ENCODE measurements around the gene LMAN2. TPM values are rescaled to one million over a fixed set of nuclear protein-coding genes. Genes with fewer than 3 reads are reported as not detected.

LMAN2 gene
- polyA plus RNA-seq, 3 donors, result 148 to 275 (median 259) TPM

DNA sequence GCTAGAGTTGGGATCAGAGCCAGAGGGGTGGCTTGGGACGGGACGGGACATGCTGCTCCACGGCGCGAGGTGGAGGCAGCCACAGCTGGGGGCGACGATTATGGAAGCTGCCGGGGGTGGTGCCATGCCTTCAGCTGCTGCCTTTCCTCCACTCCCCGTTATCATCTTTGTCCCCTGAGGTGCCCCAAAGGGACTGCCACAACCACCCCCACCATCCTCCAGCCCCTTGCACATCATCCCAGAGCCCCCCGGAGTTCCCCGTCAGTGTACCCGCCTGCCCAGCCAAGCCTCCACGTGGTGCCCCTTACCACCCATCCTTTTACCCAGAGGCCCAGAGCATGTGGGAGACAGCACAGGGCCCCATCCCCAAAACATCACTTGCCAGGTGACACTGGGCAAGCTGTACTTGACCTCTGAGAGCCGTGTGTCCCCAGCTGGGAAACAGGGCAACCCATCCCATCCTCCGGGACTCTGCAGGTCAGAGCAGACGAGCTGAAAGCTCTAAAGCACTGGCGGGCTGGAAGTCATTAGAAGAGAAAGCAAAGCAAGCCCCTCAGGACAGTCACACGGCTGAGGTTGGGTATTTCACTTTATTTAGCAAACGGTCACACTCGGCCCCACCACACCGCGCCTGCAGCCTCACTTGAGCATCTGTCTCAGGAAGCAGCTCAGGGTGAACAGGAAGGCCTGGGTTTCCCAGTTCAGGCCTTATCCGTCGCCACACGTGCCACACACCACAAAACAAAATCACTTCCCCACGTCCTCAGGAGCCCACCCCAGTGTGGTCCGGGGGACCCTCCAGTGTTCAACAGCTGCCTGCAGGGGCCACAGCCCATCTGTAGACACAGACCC is 20.3 kb downstream of the LMAN2 start:
- no peaks in the 10 kb centered on the region for H3K27me3 ChIP-seq (ENCODE audit: control insufficient read depth in 2 of 2, insufficient read depth in 2 of 2, low read length in 2 of 2)
- 33% methylated on average over 23 of the region's 27 CpGs for WGBS (ENCODE audit: insufficient coverage)
- Mint-ChIP-seq H3K27ac (peak overlapping the region in 1 of 7 donors; percentile 57), H3K4me3 (no peak overlapping the region), H3K4me1 (peaks cover 23% of the 10 kb centered on the region), H3K27me3 (ENCODE audit: low read depth in 3 of 3) (peaks cover 2 to 10% (median 8%) of the 10 kb centered on the region in 3 donors), H3K36me3 (peaks cover 72 to 91% of the 10 kb centered on the region in 2 donors), H3K9me3 (no peaks in the 10 kb centered on the region)
- no peaks in the 10 kb centered on the region for H3K9me3 ChIP-seq (replicated peaks in 1 of 2; ENCODE audit: control insufficient read depth in 1 of 2, insufficient read depth in 1 of 2, low read length in 2 of 2)
- no peak overlapping the region for H3K27ac ChIP-seq (ENCODE audit: low read depth in 1 of 2, low read length in 2 of 2)
- peaks cover 66 to 89% of the 10 kb centered on the region in 2 donors for H3K36me3 ChIP-seq (replicated peaks in 1 of 2; ENCODE audit: control insufficient read depth in 1 of 2, insufficient read depth in 2 of 2, low read length in 2 of 2)
- DNase-seq, result no peak
- no peak overlapping the region for H3K4me2 ChIP-seq (replicated peaks; ENCODE audit: extremely low read depth, low read length, poor library complexity, severe bottlenecking)
- peaks cover 63% of the 10 kb centered on the region for H4K20me1 ChIP-seq (ENCODE audit: insufficient read depth, low read length)
- no peaks in the 10 kb centered on the region for H3K79me2 ChIP-seq (ENCODE audit: insufficient read depth, low read length)
- intact Hi-C loops (cut with micrococcal nuclease), result no loop called here
- H3K4me1 ChIP-seq (ENCODE audit: control insufficient read depth in 1 of 2, insufficient read depth in 2 of 2, low read length in 2 of 2), result peaks cover 2 to 6% of the 10 kb centered on the region in 2 donors
- no peak overlapping the region for H3K9ac ChIP-seq (ENCODE audit: insufficient read depth, low read length, poor library complexity, severe bottlenecking)
- H3K4me3 ChIP-seq (replicated peaks in 1 of 3; ENCODE audit: low read depth in 2 of 3, low read length in 3 of 3), result no peak overlapping the region
- TF ChIP-seq, protein P1, sequence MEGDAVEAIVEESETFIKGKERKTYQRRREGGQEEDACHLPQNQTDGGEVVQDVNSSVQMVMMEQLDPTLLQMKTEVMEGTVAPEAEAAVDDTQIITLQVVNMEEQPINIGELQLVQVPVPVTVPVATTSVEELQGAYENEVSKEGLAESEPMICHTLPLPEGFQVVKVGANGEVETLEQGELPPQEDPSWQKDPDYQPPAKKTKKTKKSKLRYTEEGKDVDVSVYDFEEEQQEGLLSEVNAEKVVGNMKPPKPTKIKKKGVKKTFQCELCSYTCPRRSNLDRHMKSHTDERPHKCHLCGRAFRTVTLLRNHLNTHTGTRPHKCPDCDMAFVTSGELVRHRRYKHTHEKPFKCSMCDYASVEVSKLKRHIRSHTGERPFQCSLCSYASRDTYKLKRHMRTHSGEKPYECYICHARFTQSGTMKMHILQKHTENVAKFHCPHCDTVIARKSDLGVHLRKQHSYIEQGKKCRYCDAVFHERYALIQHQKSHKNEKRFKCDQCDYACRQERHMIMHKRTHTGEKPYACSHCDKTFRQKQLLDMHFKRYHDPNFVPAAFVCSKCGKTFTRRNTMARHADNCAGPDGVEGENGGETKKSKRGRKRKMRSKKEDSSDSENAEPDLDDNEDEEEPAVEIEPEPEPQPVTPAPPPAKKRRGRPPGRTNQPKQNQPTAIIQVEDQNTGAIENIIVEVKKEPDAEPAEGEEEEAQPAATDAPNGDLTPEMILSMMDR (IDR thresholded peaks at IDR 0.05), result no peak
- no peak overlapping the region for H2AFZ ChIP-seq (ENCODE audit: insufficient read depth, low read depth, low read length, poor library complexity, severe bottlenecking)

DNA sequence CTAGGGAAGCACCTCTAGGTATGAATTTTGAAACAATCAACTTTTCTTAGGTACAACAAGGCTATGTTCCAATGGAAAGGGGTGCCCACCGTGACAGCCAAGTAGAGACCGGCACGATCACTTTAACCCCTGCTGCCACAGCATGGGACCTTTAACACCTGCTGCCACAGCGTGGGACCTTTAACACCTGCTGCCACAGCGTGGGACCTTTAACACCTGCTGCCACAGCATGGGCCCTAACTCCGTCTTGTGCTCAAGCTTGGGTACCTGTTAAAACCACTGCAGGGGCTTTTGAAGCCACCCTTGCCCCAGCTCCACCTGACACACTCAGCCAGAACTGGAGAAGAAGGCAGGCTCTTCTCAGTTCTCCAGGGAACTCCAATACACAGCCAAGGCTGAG is 21.6 kb downstream of the LMAN2 start:
- Histone ChIP-seq H4K20me1 (ENCODE audit: insufficient read depth, low read length) (peaks cover 51% of the 10 kb centered on the region), H3K4me2 (replicated peaks; ENCODE audit: extremely low read depth, low read length, poor library complexity, severe bottlenecking) (no peak overlapping the region), H3K9me3 (replicated peaks in 1 of 2; ENCODE audit: control insufficient read depth in 1 of 2, insufficient read depth in 1 of 2, low read length in 2 of 2) (no peaks in the 10 kb centered on the region), H3K4me3 (replicated peaks in 1 of 3; ENCODE audit: low read depth in 2 of 3, low read length in 3 of 3) (no peak overlapping the region), H2AFZ (ENCODE audit: insufficient read depth, low read depth, low read length, poor library complexity, severe bottlenecking) (no peak overlapping the region), H3K36me3 (replicated peaks in 1 of 2; ENCODE audit: control insufficient read depth in 1 of 2, insufficient read depth in 2 of 2, low read length in 2 of 2) (peaks cover 52 to 81% of the 10 kb centered on the region in 2 donors), H3K27me3 (ENCODE audit: control insufficient read depth in 2 of 2, insufficient read depth in 2 of 2, low read length in 2 of 2) (no peaks in the 10 kb centered on the region), H3K9ac (ENCODE audit: insufficient read depth, low read length, poor library complexity, severe bottlenecking) (no peak overlapping the region), H3K4me1 (ENCODE audit: control insufficient read depth in 1 of 2, insufficient read depth in 2 of 2, low read length in 2 of 2) (peaks cover 2 to 6% of the 10 kb centered on the region in 2 donors), H3K27ac (ENCODE audit: low read depth in 1 of 2, low read length in 2 of 2) (no peak overlapping the region), H3K79me2 (ENCODE audit: insufficient read depth, low read length) (no peaks in the 10 kb centered on the region)
- H3K4me3 Mint-ChIP-seq, result no peak overlapping the region
- H3K4me1 Mint-ChIP-seq, result peaks cover 23% of the 10 kb centered on the region
- no peaks in the 10 kb centered on the region for H3K9me3 Mint-ChIP-seq
- intact Hi-C loops (cut with micrococcal nuclease), result no loop called here
- TF ChIP-seq, protein P1 (IDR thresholded peaks at IDR 0.05), result no peak
- DNase-seq, result no peak
- peak overlapping the region in 1 of 7 donors; percentile 37 for H3K27ac Mint-ChIP-seq
- H3K36me3 Mint-ChIP-seq, result peaks cover 65 to 89% of the 10 kb centered on the region in 2 donors
- WGBS (ENCODE audit: insufficient coverage), result 100% methylated on average over 6 of the region's 6 CpGs
- H3K27me3 Mint-ChIP-seq (ENCODE audit: low read depth in 3 of 3), result peaks cover 2 to 8% (median 7%) of the 10 kb centered on the region in 3 donors
